Ishikawa (cell line): ENCODE measurements around the gene ORC5.

Experiments used
- CEBPB ChIP-seq: IDR thresholded peaks from 2 replicates; pipeline ENCODE4 v1.6.1; 2012
- CREB1 ChIP-seq: IDR thresholded peaks from 2 replicates; pipeline ENCODE4 v1.6.1; 2012; ENCODE audit warnings: low read depth
- EGR1 ChIP-seq: IDR thresholded peaks from 2 replicates; pipeline ENCODE4 v1.6.1; 2012
- EP300 ChIP-seq: IDR thresholded peaks from 2 replicates; pipeline ENCODE4 v1.6.1; 2012; ENCODE audit warnings: borderline replicate concordance
- FOXM1 ChIP-seq: IDR thresholded peaks from 2 replicates; pipeline ENCODE4 v1.6.1; 2012; ENCODE audit warnings: low read depth, borderline replicate concordance
- MAX ChIP-seq: IDR thresholded peaks from 2 replicates; pipeline ENCODE4 v1.6.1; 2012
- NFIC ChIP-seq: IDR thresholded peaks from 2 replicates; pipeline ENCODE4 v1.6.1; 2012
- RAD21 ChIP-seq: IDR thresholded peaks from 2 replicates; pipeline ENCODE4 v1.6.1; 2012; ENCODE audit warnings: low read depth
- REST ChIP-seq: IDR thresholded peaks from 2 replicates; pipeline ENCODE4 v1.6.1; 2012; ENCODE audit warnings: low read depth, mild to moderate bottlenecking
- TAF1 ChIP-seq: IDR thresholded peaks from 2 replicates; pipeline ENCODE4 v1.6.1; 2012; ENCODE audit warnings: low read depth, mild to moderate bottlenecking
- TCF12 ChIP-seq: IDR thresholded peaks from 2 replicates; pipeline ENCODE4 v1.6.1; 2012; ENCODE audit warnings: low read depth
- TEAD4 ChIP-seq: IDR thresholded peaks from 2 replicates; pipeline ENCODE4 v1.6.1; 2012
- YY1 ChIP-seq: IDR thresholded peaks from 2 replicates; pipeline ENCODE4 v1.6.1; 2012; ENCODE audit warnings: low read depth
- ZBTB7A ChIP-seq: IDR thresholded peaks from 2 replicates; pipeline ENCODE4 v1.6.1; 2012; ENCODE audit warnings: low read depth
- TF ChIP-seq, protein P1 (sequence below): IDR thresholded peaks from 2 replicates; pipeline ENCODE4 v1.6.1; 2012

The ORC5 gene

GRCh38 chr7:104091242-104091641 is 116.6 kb downstream of the ORC5 start:
- no peak for TF ChIP-seq ZBTB7A
- TF ChIP-seq REST, result no peak
- no peak for TF ChIP-seq YY1
- TF ChIP-seq TCF12, result no peak
- no peak for TF ChIP-seq TEAD4
- TF ChIP-seq CEBPB, result no peak

DNA sequence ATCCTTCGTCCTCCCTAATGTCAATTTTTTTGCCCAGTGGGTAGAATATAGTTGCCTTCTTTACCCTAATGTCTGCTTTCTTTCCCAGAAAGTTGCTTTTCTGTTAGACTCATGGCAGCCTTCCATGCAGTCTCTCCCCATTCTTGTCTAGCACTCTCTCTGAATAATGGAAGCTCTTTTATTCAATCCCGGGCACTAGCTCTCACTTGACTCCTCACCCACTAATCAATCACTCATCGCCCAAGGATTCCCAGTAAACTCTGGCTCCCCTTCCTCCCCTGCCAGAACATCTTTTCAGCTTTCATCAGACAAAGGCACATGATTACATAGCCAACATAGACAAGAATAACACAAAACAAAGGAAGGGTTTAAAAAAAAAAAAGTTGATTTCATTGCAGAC is 118.2 kb downstream of the ORC5 start:
- TF ChIP-seq CEBPB (no peak), MAX (no peak), EP300 (no peak), CREB1 (no peak), TEAD4 (no peak), RAD21 (no peak), FOXM1 (no peak), TCF12 (no peak), YY1 (no peak), TAF1 (no peak), EGR1 (no peak), NFIC (no peak)
- TF ChIP-seq, protein P1, sequence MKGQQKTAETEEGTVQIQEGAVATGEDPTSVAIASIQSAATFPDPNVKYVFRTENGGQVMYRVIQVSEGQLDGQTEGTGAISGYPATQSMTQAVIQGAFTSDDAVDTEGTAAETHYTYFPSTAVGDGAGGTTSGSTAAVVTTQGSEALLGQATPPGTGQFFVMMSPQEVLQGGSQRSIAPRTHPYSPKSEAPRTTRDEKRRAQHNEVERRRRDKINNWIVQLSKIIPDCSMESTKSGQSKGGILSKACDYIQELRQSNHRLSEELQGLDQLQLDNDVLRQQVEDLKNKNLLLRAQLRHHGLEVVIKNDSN, result no peak

GRCh38 chr7:104089061-104089460 is 118.8 kb downstream of the ORC5 start:
- no peak for TF ChIP-seq REST
- no peak for TF ChIP-seq TCF12
- no peak for TF ChIP-seq TAF1
- TF ChIP-seq CREB1, result no peak
- no peak for TF ChIP-seq FOXM1
- no peak for TF ChIP-seq CEBPB
- TF ChIP-seq, protein P1, result no peak
- no peak for TF ChIP-seq YY1
- no peak for TF ChIP-seq EP300
- no peak for TF ChIP-seq RAD21
- TF ChIP-seq EGR1, result no peak
- TF ChIP-seq NFIC, result no peak
